Lung (tissue), 12 donors: ENCODE measurements around the gene IP6K3. TPM values are rescaled to one million over a fixed set of nuclear protein-coding genes. Genes with fewer than 3 reads are reported as not detected.

ENCODE experiments used
- ATAC-seq: fragments of 200-7000 bp; cut with Tn5 transposase; one replicate; pipeline ENCODE4 v1.9.1; 2020; ENCODE audit warnings: moderate number of reproducible peaks; ENCODE audit not compliant: insufficient read depth, low FRiP score
- DNase-seq, 3 donors: peaks; one replicate each; pipeline ENCODE4 v3.0.0-alpha.2; 2013 to 2017
- H3K27ac ChIP-seq, 2 donors: one replicate each; pipeline ENCODE4 v1.5.1; 2013; ENCODE audit warnings: mild to moderate bottlenecking in 2 of 2, moderate library complexity in 2 of 2, control low read depth in 1 of 2, inconsistent platforms in 1 of 2, low read depth in 1 of 2, low read length in 1 of 2
- H3K27me3 ChIP-seq, 3 donors: one replicate each; pipeline ENCODE4 v1.5.1; 2013; ENCODE audit warnings: low read length in 2 of 3; ENCODE audit not compliant: control insufficient read depth in 3 of 3, insufficient read depth in 3 of 3
- H3K36me3 ChIP-seq, 4 donors: one replicate each; pipeline ENCODE4 v1.5.1; 2013; ENCODE audit warnings: low read length in 4 of 4, mild to moderate bottlenecking in 1 of 4, moderate library complexity in 1 of 4; ENCODE audit not compliant: control insufficient read depth in 4 of 4, insufficient read depth in 4 of 4
- H3K4me1 ChIP-seq, 5 donors: one replicate each; pipeline ENCODE4 v1.5.1; 2013; ENCODE audit warnings: low read length in 5 of 5, mild to moderate bottlenecking in 2 of 5, moderate library complexity in 1 of 5; ENCODE audit not compliant: control insufficient read depth in 5 of 5, insufficient read depth in 5 of 5
- H3K4me3 ChIP-seq: one replicate; pipeline ENCODE4 v1.5.1; 2013; ENCODE audit warnings: mild to moderate bottlenecking, control low read depth, moderate library complexity
- H3K9ac ChIP-seq, 2 donors: one replicate each; pipeline ENCODE4 v1.5.1; 2013; ENCODE audit warnings: low read length in 2 of 2, control low read depth in 1 of 2; ENCODE audit not compliant: insufficient read depth in 1 of 2
- H3K9me3 ChIP-seq, 4 donors: one replicate each; pipeline ENCODE4 v1.5.1; 2013; ENCODE audit warnings: low read length in 3 of 4, mild to moderate bottlenecking in 1 of 4, moderate library complexity in 1 of 4; ENCODE audit not compliant: control insufficient read depth in 4 of 4, insufficient read depth in 3 of 4
- WGBS, 2 donors: extraction: QIAGEN DNeasy Blood & Tissue Kit; methylation state at CpG; one replicate each; pipeline ENCODE4 v1.1.7; 2013; 5-methylcytosine and 5-hydroxymethylcytosine counted together
- polyA plus RNA-seq, 2 donors: library from polyadenylated mRNA; stranded (reverse); fragments of 200-250 nt; gene quantifications; one replicate each; pipeline ENCODE4 v1.2.1, GENCODE V29; 2013
- total RNA-seq, 2 donors: library from RNA; depleted of rRNA in 1 of 2; stranded (reverse); fragments of >200 nt in 1 of 2; gene quantifications; one replicate each; pipeline ENCODE4 v1.2.1, GENCODE V29; 2014 to 2021
- TF ChIP-seq, protein P1 (sequence below): IDR thresholded peaks from 2 replicates; pipeline ENCODE4 v1.5.1; 2012; ENCODE audit warnings: mild to moderate bottlenecking; ENCODE audit errors: control extremely low read depth, extremely low read depth
- donor health status: control.
- donor health status: control.
- donor health status: Bipolar disorder and iron deficiency.
- donor health status: healthy.
- donor health status: DM: yes; HTN: yes; CAD: no.

The IP6K3 gene
- total and polyA plus RNA-seq, 4 donors, result 1.3 to 3.9 (median 2.5) TPM

GRCh38 chr6:33771146-33772081 is 24.7 kb upstream of the IP6K3 start:
- Histone ChIP-seq H3K36me3 (peaks cover 9 to 37% (median 28%) of the 10 kb centered on the region in 4 donors), H3K9ac (peak overlapping the region in 1 of 2 donors; percentile 42), H3K27me3 (no peaks in the 10 kb centered on the region), H3K4me3 (no peak overlapping the region), H3K4me1 (peaks cover 0 to 59% (median 36%) of the 10 kb centered on the region in 5 donors), H3K27ac (peak overlapping the region in 1 of 2 donors; percentile 81), H3K9me3 (peaks cover 0 to 5% (median 0%) of the 10 kb centered on the region in 4 donors)
- TF ChIP-seq, protein P1, sequence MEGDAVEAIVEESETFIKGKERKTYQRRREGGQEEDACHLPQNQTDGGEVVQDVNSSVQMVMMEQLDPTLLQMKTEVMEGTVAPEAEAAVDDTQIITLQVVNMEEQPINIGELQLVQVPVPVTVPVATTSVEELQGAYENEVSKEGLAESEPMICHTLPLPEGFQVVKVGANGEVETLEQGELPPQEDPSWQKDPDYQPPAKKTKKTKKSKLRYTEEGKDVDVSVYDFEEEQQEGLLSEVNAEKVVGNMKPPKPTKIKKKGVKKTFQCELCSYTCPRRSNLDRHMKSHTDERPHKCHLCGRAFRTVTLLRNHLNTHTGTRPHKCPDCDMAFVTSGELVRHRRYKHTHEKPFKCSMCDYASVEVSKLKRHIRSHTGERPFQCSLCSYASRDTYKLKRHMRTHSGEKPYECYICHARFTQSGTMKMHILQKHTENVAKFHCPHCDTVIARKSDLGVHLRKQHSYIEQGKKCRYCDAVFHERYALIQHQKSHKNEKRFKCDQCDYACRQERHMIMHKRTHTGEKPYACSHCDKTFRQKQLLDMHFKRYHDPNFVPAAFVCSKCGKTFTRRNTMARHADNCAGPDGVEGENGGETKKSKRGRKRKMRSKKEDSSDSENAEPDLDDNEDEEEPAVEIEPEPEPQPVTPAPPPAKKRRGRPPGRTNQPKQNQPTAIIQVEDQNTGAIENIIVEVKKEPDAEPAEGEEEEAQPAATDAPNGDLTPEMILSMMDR, result peak; percentile 81
- WGBS, 2 donors, result 16 to 18% methylated on average over 47 of the region's 47 CpGs
- DNase-seq (peak; percentile 97 to 98 (median 98)), ATAC-seq (peak; percentile 57)

- Histone ChIP-seq H3K4me1 (peaks cover 0 to 59% (median 36%) of the 10 kb centered on the region in 5 donors), H3K27me3 (no peaks in the 10 kb centered on the region), H3K4me3 (no peak overlapping the region), H3K36me3 (peaks cover 4 to 32% (median 22%) of the 10 kb centered on the region in 4 donors), H3K27ac (peak overlapping the region in 1 of 2 donors; percentile 81), H3K9me3 (peaks cover 0 to 5% (median 0%) of the 10 kb centered on the region in 4 donors), H3K9ac (peak overlapping the region in 1 of 2 donors; percentile 42)
- 42 to 49% methylated on average over 3 of the region's 3 CpGs for WGBS, 2 donors
- ATAC-seq (no peak), DNase-seq (no peak)
- TF ChIP-seq, protein P1, result no peak
Measured at GRCh38 chr6:33770833-33771145, 24.1 kb upstream of the IP6K3 start.

DNA sequence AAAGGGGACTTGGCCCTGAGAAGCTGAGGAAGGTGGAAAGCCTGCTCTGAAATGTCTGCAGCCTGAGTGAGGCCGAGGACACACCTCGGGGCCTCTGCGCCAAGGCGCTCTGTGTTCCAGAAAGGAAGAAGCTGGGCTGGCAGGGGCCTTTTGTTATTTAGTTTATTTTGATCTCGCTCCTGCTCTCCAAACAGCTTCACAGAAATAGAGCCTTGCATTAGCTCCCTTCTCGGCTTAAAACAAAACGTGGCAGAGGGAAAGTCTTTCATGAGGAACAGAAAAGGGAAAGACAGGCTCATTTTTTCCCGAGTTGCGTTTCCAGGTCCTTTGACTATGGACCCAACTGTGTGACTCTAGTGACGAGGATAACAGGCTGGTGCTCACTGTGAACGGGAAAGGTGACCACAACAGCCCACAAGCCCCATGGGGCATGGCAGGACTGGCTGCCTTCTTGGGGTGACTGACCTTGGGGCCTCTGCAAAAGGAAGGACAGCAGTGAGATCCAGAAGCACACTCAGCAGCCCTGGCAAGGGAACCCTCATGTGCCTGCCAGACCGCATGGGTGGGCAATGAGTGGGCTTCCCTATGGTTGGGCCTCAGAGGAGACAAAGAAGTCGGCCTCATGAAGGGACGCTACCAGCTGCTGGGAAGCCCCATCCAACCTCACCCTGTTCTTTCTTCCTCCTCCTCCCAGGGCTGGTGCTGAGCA is 23.6 kb upstream of the IP6K3 start:
- peak; percentile 58 to 65 (median 58) for DNase-seq
- WGBS, 2 donors, result 47 to 49% methylated on average over 14 of the region's 14 CpGs

More for the DNA sequence above, 23.6 kb upstream of the IP6K3 start:
- Histone ChIP-seq H3K9me3 (peaks cover 0 to 5% (median 0%) of the 10 kb centered on the region in 4 donors), H3K36me3 (peaks cover 4 to 27% (median 17%) of the 10 kb centered on the region in 4 donors), H3K27me3 (no peaks in the 10 kb centered on the region), H3K27ac (peak overlapping the region in 1 of 2 donors; percentile 81), H3K4me1 (peaks cover 0 to 59% (median 36%) of the 10 kb centered on the region in 5 donors), H3K9ac (peak overlapping the region in 1 of 2 donors; percentile 42), H3K4me3 (no peak overlapping the region)
- ATAC-seq, result no peak
- TF ChIP-seq, protein P1, result no peak
